ENCODE measurements around the gene HOXA9.
A peak's percentile ranks its signal among the peaks of the same experiment; 100 is the strongest.

The HOXA9 gene

DNA sequence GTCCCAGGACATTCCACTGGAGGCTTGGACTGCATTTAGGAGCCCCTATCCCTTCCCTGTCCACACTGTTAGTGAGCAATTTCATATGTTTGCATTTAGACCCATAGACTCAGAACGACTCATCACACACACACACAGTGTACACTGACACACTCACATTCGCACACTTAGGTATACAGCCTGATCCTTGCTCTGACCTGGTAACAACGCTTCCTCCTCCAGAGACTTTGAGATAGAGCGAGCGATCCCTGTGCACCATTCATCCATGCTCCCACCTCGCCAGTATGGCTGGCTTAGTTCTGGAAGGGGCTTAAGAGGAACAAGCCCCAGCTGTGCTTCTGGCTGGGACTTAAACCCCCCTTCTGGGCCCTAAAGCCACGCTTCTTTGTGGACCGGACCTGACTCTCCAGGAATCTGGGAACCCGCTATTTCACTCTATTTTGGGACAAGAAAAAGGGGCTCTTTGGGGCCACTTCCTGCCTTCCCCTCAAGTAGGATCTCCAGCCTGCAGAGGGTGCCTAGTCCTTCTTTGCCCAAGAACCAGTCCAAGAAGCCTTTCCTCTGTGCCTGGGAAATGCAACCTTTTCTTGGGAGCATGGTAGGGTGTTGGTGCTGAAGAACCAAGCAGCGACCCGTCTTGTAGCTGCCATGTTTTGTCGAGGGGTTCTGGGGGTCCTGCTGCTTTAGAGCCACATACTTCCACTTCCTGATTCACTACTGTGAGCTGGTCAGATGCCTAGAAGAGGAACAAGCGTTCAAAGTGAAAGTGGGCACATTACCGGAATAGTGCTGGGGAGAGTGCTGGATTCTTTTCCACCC is 35.6 kb upstream of the HOXA9 start:
- DNase-seq (ENCODE audit: low spot score), result no peak

DNA sequence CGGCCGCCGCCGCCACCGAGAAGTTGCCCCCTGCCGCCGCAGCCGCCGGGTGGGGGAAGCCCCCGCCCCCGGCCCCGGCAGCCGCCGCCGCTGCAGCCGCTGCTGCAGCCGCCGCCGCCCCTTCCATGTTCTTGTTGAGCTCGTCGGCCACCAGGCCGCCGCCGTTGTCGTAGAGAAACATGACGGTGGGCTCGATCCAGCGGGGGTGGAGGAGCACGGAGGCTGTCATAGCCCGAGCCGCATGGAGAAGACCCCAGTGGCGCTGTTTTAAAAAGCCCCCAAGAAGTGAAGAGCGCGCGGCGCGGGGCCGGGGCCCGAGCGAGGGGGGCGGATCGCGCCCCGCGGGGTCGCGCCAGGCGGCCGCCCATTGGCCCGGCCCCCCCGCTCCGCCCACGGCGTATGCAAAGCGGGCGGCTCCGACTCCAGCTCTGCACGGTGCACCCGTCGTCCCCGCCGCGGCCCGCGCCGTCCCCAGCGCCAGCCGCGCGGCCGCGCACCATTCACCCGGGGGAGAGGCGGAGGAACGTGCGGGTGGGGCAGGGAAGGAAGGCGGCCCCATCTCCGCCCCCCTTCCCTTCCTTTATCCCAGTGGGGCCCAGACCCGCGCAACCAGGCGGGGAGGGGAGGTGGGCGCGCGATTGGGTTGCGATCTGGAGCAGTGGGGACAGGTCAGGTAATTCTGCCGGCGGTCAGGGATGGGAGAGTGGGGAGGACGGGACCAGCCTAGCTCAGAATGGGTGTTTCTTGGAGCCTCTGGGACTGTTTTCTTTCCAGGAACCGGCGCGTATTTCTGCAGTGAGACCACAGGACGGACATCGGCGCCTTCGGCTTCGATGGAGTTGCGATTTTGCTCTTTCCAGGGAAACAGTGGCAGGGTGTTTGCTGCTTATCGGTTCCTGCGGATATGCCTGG is 34.8 kb upstream of the HOXA9 start, which contains the start of gene HOXA13:
HOXA13 (minus strand) TSS at position 243 of the 912 bp plus-strand sequence; CDS start at position 229, 14 bp downstream.
- peak; percentile 88 for DNase-seq (ENCODE audit: low spot score)

DNA sequence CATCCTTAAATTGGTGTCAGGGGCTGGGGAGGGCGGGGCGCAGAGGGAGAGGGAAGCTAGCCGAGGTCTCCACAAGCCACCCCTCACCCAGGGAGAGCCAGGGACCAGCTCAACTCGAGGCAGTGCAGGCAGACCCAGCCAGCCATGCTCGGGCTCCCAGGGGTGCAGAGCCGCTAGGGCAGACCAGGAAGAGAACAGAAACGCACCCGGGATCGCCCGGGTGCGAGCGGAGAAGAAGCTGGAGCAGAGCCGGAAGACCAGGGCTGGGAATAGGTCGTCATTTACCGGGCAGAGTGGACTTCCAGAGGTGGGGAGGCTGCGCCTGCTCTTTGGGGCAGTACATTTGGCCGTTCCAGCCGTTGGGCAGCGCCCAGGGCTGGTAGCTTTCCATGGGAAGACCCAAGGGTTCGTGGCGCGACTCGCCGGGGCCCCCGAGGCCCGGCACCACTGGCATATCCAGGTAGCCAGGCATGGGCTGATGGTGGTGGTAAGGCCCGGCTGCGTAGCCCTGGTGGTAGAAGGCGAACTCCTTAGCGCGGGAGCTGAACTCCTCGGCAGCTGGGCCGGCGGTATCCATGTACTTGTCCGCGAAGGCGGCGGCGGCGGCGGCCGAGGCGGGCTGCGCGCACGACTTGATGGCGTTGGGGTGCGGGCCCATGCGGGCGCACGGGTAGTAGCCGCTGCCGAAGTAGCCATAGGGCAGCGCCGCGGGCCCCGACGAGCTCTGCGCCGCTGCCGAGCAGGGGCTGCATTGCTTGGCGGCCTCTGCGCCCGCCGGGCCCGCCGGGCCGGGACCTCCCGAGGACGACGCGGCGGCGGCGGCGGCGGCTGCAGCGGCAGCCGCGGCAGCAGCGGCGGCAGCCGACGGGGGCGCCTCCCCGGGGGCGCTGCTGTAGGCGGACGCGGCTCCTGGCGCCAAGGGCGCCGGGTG is 33.8 kb upstream of the HOXA9 start:
- peak; percentile 63 for DNase-seq (ENCODE audit: low spot score)

DNA sequence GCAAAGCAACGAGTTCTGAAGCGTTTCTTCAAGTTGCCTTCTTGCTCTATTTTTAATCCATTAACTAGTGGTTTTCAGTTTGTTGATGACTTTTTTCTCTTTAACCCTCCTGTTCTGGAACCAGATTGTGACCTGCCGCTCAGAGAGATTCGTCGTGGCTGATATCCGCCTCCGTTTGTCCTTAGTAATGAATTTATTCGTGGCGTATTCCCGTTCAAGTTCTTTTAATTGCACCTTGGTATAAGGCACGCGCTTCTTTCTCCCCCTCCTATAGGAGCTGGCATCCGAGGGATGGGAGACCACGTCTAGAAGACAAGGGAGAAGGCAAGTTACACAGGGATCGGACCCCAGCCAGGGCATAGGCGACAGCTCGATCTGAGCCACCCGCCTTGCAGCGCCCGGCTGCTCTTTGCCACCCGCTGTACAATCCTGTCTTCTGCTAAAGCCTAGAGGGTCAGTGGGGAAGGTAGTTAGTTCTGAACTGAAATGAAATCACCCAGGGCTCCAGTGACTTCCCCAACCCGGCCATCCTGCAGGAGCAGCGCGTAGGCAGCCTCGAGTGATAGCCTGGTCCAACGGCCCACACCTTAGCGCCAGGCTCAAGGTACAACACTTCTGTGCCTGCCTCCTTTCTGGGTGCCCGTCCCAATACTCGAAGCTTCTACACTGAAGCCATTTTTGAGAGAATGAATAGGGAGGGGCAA is 33.0 kb upstream of the HOXA9 start:
- no peak for DNase-seq (ENCODE audit: low spot score)

DNA sequence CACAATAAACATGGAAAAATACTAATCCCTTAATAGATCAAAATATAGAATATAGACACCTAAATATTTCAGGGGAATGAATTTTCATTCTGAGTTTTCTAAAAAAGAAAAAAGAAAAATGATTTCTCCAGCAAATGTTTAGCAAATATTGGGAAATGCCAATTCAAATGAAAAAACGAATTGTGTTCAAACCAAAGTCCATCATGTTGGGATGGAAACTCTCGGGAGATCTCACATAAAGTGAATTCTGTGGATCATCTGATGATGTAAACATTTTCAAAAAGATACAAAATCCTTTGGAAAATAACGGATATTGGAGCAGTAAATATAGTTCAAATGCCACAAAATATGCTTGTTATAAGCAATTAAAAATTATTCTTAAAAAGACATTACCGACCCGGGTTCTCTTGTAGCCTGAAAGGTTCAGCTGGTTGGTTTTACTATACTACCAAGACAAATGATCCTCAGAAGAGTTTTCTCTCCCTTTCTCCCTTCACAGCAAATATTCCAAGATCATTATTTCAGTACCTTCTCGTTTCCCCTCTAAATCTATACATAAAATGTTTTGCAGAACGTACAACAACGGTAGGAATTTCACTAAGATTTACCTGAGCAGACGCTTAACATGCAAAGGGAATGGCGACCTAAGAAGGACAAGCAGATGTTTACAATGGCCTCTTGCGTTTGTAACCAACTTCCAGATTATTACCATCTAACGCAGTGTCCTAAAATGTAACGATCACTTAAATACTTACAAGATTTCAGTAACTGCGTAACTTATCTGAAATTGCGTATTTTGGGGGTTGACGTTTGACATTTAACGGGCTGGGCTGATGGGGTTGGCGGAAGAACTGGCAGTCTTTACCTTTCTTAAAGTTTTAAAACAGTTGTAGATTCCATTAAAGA is 32.1 kb upstream of the HOXA9 start:
- no peak for DNase-seq (ENCODE audit: low spot score)

DNA sequence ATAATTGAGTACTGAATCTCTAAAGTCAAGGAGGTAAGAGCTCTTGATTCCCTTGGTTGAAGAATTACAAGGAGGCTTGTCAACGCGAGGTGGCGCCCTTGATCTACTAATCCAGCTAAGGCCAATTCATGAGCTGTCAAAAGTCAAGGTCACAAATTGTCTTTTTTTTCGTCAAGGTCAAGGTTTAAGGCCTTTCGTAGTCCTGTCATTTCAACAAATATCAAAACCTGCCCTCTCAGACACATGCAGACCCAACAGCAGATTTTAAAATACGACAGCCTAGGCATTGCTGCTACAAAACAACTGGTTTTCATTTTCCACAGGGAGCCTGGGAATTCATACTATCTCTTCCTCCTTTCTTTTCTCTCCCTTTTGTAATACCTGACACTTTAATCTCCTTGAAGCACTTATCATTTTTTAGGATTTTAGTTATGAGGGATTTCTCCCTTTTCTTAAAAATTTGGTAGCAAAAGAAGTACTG is 31.0 kb upstream of the HOXA9 start:
- DNase-seq (ENCODE audit: low spot score), result peak; percentile 59

DNA sequence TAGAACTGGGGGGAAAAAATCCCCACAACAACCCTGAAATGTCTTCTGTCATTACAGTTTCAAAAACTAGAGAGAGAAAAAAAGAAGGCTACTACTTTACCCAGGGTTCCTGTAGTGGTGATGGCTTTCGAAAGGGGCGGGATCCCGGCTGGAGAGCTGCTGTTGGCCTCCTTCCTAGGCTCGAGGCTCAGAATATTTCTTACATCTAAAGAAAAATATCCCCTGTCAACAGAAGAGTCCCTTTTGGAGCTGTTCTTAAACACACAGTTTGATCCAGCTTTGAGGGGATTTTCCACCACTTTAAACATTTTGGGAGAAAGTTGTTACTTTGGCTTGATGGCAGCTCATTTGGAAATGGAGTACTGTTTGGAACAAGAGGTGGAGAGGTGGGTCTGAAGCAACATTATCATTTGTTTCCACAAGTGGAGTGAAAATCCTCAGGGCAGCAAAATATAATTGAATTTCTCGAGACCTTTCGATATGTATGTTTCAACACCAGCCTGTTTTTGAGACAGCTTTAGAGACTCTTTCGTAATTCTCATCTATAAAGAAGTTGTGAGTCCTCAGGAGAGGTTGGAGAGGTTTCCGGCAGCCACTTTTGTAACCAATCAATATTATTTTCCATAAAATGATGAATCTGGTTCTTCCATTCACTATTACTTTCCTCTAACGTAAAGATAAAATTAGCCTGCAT is 29.5 kb upstream of the HOXA9 start:
- DNase-seq (ENCODE audit: low spot score), result no peak

DNA sequence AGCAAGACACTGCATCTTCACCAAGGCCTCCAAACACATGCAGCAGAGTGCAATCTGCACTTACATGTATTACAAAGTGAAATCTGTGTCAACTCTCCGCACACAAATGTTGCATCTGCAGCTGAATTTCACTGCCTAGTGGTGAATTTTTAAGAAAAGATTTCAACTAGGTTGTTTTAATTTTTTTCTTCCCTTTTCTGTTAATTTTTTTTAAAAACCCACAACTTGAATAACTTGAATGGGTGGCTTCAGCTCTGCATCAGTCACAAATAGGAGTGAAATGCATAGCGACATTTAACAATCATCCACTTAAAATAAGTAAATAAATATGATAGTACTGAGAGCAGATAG is 28.6 kb upstream of the HOXA9 start:
- no peak for DNase-seq (ENCODE audit: low spot score)

DNA sequence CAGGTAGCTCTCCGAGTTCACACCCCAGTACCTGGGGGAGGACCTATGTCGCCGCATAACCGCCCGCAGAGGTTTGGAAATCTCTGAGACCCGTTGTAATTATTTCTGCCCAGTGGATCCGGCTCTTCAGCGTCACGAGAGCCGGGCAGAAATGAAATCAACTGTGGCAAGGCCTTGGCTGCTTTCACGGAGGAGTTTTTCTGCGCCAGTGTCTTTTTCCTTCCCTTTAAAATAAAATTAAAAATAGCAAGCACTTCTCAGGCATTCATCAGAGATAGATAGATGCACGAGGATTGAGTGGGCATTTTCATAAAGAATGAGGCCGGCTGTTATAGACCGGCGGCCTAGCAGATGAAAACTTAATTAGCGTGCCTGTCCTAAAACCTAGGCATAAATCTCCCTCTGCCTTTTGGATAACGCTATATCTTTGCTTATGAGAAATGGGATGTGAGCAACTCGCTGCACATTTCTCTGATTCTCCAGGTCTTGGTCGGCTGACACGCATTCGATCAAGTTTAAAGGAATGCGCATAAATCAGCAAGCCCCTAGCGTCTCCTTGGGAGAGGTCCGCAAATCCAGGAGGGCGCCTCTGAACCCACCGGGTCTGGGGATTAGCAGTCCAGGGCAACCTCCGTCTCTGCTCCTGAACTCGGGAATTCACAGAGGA is 28.1 kb upstream of the HOXA9 start:
- DNase-seq (ENCODE audit: low spot score), result no peak

DNA sequence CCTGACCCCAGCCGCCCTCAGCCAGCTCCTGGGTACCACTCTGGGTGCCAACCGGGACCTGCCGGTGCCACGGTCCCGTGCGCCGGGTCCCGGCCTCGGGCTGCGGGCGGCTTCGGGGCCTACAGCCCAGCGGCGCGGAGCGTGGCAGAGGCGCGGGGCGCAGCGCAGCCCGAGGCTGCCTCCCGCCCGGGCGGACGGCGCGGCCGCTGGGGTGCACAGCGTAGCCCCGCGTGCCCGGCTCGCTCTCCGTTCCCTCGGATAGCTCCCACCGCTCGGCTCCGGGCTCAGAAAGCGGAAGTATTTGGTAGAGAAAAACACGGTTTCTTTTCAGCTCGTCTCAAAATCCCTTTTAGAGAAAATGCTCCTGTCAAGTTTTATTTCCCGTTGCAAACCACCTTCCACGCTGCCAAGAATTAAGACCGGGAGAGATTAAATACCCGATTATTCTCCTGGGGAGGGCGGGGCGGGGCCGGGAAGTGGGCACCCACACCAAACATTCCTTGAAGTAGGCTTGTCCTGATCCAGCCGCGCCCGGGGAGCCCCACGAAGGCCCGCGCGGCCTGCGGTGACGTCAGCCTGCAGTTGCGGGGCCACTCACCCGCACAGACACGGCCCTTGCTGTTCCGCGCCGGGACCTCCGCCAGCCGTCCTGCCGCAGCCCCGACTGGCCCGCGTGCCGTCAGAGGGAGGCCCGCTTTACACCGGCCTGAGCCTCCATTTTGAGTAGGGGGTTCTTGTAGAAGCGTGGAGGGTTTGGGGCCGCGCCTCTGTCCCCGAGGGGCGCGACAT is 27.4 kb upstream of the HOXA9 start:
- peak; percentile 62 for DNase-seq (ENCODE audit: low spot score)

DNA sequence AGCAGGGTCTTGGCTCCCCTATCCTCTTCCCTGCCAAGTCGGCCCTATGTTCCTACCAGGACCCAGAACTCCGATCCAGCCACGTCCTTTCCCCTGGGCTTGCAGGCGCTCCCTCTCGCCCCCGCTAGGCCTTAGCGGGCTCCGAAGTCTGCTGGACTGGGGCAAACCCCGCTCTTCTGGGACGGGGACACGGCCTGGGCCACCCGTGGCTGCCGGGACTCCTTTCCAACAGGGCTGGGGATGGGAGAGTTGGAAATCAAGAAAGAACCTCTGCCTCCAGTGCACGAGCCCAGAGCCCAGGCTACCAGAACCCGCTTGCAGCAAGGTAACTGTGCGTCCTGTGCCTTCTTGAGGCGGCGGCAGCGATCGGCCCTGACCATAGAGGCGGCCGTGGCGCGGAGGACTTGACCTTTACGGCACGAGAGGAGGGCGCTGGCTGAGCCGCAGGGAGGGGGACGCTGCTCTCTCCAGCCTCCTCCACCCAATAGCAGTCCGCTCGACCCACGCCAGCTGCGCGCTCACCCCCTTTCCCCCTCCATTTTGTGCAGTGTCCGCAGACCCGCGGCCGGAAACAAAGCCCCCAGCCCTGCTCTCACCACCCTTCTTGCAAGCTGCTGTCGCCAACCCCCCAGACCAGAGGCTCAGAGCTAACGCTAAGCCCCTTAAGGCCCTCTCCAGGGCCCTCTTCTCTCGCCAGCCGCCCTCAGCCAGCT is 26.7 kb upstream of the HOXA9 start:
- no peak for DNase-seq (ENCODE audit: low spot score)

DNA sequence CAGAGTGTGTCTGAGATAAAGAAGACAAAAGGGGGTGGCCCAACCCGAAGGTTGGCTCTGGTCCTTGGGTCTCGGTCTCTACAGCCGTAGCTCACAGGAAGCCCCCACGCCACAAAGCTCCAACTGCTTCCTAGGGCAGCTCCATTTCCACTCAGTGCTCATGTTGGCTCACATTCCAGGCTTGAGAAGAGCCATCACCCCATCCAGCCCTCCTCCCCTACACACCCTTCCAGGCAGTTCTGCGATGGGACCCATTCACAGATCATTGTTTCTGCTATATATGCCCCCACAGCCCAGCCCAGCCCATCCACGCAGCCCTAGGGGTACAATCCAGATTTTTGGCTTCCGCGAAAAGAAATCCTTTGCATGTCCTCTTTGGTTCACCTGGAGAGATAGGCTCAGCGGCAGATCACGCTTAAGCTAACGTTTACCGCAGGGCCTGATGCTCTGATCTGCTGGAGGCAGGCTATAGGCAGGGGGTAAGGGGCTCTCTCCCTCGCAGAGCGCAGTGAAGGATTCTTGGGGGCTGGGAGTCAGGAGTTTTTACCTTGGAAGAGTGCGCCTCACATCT is 25.9 kb upstream of the HOXA9 start:
- DNase-seq (ENCODE audit: low spot score), result no peak

DNA sequence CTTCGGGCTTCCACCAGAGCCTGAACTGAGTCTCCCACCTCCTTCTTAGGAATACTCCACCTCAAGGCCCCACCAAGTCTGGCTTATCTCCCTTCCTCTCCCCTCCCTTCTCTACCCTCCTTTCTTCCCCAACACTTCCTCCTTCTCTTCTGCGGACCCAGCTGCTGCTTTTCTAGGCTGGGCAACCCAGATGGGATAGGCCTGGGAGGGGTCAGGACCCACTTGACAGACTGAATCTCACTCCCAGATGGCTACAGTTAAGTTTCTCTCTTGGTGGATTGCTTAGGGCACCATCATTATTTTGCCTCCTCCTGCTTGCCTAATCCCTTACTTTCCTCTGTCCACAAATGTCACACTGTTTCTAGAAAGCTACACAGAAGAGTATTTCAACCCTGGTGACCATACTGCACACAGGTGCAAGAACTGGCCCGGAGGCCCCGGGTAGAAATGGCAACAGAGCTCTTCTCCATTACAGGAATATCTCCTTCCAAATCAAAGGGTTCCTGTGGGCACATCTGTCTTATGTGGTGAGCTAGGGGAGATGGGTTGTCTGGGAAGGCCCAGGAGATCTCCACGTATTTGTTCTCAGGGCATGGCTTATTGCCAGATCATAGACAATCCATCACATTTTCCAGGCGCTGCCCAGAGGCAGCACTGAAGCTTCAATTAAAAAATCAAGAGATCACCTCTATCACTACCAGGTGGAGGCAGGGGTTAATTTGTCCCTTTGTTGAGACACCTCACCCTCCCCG is 24.8 kb upstream of the HOXA9 start:
- no peak for DNase-seq (ENCODE audit: low spot score)

DNA sequence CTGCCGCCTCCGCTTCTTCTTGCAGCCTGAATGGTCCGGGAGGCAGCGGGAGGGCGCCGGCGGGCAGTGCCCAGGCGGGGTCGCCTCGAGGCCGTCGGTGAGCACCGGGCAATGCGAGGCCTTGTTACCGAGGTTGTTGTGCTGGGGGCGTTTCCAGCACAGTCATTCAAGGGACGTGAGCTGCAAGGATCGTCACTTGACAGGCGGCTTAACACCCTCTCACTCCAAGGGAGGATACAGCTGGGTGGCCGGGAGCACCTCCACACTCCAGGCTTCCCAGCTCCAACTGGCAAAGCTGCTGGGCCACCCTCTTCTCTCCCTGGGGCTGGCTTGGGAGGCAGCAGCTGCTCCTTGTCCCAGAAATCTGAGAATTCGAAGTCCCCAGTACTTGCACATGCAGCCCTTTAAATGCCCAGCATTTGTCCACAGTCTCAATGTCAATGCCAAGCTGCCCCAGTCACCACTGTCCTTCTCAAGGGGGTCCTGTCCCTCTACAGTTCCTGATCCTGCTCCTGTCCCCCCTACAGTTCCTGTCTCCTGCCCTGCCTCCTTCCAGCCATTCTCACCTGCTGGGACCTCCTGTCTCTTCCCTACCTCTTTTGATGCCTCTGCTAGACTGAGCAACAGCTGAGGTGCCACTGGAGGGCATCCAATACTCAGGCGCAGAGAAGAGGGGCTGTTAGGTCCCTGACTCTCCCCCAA is 24.1 kb upstream of the HOXA9 start:
- no peak for DNase-seq (ENCODE audit: low spot score)

DNA sequence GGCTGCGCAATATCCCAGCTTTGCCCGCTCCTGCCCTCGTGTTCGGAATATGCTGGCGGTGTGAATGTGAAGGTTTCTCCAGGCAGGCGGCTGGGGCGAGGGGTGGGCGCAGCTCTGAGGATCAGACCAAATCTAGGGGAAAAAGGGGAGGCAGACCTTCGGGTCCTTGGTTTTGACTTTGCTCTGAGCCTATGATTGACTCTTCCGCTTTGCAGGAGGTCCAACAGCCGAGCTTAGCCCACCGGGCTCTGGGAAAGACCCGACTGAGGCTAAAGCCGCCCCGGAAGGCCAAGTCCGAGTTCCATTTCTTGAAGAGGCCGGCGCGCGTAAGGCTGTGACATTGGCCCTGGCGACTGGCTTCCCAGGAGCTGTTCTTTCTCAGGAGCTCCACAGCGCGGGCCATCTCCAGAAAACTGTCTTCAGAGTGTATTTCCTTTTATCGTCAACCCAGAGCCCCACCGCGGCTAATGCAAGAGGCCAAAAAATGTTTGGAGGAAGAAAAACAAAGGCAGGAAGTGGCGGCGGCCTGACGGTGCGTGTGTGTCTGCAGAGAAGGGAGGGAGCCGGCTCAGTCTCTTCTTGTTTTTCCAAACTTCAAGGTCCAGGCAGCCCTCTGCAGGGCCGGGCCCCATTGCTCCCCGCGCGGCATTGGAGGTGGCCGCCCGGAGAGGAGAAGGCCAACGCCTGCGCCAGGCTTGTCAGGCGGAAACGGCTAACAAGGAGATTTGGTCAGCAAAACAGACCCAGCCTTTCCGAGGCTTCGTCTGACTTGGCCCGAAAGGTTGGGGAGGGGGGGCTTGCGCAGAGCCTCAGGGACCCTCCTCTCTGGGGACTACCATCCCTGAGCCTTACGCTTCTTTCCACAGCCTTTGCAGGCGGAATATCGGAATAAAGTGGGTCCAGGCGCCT is 23.3 kb upstream of the HOXA9 start:
- no peak for DNase-seq (ENCODE audit: low spot score)

Measured in D341Med (cell line).